ENCODE results near the gene CSMD2.

Gene CSMD2

DNA sequence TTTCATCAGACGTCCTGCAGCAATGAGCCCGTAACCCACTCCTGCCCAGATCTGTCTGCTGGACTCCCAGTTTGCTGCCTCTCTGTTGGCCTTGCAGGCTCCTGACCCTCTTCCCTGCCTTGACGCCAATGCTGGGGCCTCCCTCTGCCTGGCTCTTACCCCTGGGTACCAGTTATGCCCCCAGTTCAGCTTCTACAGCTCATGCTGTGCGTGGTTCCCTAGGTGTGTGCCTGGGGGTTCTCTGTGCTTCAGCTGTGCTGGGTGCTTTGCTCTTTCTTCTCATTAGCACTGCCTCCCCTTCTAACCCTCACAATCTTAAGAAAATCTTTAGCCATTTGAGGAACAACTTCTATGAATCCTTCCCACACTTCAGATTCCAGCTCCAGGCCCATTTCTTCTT is 541.2 kb downstream of the CSMD2 start:
- DNase-seq: no peak

DNA sequence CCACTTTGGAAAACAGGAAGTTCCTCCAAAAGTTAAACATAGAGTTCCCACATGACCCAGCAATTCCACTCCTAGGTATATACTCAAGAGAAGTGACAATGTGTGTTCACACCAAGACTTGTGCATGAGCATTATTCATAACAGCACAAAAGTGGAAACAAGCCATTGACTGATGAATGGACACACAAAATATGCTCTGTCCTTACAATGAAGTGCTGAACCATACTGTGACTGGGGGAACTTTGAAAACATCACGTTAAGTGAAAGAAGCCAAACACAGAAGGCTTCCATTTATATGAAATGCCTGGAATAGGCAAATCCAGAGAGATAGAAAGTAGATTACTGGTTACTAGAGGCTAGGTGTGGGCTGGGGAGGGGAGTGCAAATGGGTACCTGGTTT is 542.3 kb downstream of the CSMD2 start:
- DNase-seq: no peak

GRCh38 chr1:33618636-33619035 is 546.4 kb downstream of the CSMD2 start:
- DNase-seq: no peak

DNA sequence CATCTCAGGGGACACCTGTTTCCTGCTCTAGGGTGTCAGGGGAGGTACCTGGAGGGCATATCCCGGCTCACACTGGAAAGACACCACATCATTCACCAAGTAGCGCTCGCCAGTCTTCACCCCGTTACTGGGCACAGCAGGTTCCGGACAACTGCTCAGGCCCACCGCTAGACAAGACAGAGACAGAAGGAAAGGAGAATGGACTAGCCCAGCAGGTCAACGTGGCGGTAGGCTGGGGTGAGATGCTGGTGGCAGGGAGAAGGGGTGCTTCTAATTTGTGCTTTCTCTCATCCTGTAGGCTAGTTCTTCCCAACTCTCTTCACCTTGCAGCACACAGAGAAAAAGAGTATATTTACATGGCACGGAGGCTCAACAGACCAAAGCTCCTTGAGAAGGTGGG is 547.6 kb downstream of the CSMD2 start:
- no peak for DNase-seq

DNA sequence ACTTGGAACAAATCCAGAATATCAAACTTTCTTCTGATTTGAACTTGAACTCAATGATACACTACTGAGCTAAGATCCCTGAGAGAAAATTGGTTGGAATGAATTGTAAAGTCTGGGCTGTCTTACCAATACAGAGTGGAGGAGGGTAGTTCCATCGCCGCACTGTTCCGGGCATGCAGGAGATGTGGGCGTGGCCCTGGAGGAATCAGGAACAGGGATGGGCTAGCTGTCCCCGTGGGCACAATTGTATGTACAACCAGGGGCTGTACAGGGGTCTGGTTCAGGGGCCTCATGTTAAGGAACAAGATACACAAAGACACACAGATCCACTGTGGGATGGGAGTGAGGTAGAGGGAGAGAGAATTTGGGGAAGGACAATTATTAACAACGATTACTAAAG is 548.2 kb downstream of the CSMD2 start:
- no peak for DNase-seq

GRCh38 chr1:33615546-33615945 is 549.5 kb downstream of the CSMD2 start:
- DNase-seq: no peak

- no peak for DNase-seq
Measured at GRCh38 chr1:33610864-33611455, 554.1 kb downstream of the CSMD2 start.

DNA sequence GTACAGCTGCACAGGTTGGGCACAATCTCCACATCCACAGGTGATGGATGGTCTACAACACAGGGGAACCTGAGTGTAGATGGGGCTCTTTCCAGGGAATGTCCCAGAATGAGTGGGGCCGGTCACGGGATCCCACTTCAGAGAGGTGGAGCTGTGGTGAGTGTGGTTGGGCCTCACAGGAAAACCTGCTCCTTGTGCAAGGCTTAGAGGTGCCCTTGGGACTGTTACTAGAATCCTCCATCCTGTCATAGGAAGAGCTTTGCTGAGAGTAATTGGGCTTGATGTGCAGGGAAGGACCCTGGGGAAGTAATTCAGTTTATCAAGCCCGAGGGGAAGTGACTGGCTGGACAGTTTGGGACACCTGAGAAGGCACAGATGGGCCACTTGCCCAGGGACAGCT is 554.6 kb downstream of the CSMD2 start:
- DNase-seq: no peak

DNA sequence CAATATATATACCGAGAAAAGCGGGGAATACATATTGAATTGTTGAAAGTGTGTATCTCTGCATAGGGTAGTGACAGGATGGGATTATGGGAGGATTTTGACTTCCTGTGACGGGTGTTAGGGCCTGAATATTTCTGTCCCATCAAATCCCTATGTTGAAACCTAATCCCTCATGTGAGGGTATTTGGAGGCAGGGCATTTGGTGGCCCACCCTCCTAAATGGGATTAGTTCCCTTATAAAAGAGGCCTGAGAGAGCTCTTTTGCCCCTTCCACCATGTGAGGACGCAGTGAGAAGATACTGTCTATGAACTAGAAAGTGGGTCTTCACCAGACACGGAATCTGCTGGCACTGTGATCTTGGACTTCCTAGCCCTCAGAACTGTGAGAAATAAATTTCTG is 555.3 kb downstream of the CSMD2 start:
- DNase-seq: no peak

DNA sequence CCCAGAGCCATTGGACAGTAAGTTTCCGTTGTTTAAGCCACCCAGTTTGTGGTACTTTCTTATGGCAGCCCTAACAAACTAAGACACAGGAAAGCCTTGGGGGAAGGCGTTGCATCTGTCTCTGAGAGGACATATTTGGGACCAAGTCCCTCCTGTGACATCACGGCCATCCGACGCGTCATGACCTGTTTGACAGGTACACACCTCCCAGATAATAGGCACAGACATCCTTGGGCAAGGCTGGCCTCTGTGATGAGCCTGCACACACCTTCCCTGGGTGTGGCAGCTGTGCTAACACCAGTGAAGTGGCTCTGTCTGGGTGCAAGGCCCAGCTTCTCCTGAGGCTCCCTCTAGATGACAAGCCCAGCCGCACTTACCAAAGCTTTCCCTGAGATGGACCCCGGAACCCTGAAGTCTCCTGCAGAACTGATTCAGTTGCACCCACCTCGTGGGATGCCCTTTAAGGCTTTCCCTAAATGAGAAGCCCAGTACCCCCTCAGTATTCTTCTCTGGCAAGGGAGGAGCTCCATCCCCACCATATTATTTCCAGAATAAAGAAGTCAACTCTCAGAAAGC is 556.1 kb downstream of the CSMD2 start:
- no peak for DNase-seq

- no peak for DNase-seq
Measured at GRCh38 chr1:33607444-33608005, 557.5 kb downstream of the CSMD2 start.

DNA sequence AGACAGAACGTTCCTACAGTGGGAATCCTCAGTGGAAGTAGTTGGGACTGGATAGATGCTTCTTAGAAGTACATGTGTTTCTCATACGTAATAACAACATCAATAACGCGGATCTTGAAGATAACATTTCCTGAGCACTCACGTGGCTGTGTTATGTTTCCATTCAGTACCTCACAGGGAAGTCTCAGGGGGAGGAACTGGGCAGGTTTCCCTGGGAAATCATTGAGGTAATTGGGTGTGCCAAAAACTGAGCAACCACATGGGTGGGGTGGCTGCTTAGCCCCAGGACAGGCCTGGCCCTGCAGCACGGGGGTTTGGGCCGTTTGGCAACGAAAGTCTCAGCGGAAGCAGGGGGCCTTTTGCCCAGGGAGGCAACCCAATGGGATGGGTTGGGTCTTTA is 558.8 kb downstream of the CSMD2 start:
- no peak for DNase-seq

GRCh38 chr1:33602271-33602670 is 562.8 kb downstream of the CSMD2 start:
- no peak for DNase-seq

DNA sequence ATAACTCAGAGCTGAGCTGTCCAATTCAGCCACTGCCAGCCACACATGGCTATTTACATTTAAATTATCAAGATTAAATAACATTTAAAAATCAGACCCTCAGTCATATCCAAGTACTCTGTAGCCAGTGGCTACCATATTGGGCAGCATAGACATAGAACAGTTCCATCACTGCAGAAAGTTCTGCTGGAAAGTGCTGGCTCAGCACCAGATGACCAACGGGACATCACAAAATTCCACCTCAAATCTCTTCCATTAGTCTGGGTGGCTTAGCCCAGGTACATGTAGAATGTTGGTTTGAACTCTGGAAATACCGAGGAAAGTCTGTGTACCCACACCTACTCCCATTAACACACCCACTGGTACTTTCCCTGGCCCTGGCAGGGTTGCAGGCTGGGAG is 563.3 kb downstream of the CSMD2 start:
- no peak for DNase-seq

GRCh38 chr1:33599516-33600115 is 565.4 kb downstream of the CSMD2 start:
- DNase-seq: no peak

DNA sequence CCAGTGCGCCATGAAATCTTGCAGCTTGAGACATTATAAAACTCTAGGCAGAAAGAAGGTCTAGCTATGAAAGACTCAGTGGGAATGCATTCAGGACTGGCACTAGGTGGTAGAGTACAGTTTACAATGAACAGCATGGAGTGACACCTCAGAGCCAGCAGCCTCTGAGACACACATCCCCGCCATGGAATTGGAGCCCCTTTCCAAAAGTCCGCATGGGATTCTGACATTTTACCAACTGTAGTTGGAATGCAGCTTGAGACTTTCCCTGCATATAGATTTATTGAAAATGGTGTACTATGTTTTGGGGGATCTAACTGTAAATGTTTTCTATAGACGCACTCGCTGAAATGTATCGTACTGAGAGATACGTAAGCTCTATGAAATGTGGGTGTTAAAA is 576.3 kb downstream of the CSMD2 start:
- no peak for DNase-seq

- no peak for DNase-seq
Measured at GRCh38 chr1:33586795-33587194, 578.2 kb downstream of the CSMD2 start.

DNA sequence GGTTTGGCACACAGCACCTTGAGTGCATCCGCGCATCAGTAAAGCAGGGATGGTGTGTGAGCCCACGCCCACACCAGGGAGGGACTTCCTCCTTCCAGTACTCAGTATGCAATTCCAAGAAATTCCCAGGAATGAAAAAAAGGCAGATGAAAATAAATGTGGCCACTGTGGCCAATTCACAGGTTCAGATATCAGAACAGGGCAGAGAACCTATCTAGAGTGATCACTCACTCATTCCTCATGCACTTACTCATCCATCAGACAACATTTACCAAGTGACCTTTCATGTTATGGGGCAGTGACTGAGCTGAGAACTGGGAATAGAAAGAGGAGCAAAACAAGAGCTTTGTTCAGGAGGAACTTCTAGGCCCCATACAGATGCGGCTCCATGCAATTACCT is 578.9 kb downstream of the CSMD2 start:
- no peak for DNase-seq

DNA sequence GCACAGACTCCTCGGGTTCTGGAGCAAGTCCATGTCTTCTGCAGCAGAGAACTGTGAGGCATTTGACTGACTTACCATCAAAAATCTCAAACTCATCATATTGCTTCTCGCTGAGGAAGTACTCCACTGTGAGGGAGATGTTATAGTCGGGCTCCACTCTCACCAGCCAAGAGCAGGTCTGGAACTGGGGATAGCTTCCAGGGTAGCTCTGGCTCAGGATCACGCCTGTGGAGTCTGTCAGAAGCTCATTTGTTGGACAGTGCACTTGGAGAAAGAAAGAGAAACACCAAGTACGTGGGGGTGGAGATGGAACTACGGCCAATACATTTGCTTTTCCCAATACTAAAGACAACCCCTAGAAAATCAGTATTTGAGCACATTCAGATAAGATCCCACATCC is 581.5 kb downstream of the CSMD2 start:
- no peak for DNase-seq

GRCh38 chr1:33578557-33579448 is 586.2 kb downstream of the CSMD2 start:
- DNase-seq: no peak

- DNase-seq: no peak
Measured at GRCh38 chr1:33577663-33578062, 587.4 kb downstream of the CSMD2 start.

DNA sequence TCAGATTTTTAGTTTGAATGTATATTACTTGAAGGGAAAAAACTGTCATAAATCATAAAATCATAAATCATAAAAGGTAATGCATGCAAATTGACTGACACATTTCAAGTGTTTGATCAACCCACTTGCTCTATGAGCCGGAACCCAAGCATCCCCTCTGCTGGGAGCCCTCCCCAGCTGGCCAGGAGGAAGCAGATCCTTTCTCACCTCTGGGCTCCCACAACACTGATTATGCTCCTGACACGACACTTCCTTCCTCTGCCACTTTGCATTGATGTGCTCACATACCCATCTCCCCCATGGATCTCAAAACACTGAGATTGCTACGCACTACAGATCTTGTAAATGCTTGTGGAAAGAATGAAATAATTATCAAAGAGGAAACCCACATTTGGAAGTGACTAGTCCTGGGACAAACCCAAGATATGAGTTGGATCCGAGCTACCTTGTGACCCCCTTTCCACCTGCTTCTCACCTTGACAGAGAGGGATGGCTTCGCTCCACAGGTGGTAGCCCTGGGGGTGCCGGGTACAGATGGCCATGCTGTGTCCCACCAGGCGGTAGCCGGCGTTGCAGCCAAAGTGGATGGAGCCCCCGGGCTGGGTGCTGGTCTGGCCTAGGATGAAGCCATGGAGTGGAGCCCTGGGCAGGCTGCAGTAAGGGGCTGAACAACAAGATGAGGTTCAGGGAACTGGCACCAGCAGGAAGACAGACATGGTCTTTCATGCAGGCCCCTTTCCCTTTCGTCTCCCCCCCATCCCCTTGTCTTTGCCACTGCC is 588.0 kb downstream of the CSMD2 start:
- no peak for DNase-seq

All from activated T-cell treated with anti-CD3 and anti-CD28 coated beads, Interleukin-2, amount 50 U/mL, for 1 hour (primary cell).